Endothelial cell of umbilical vein (primary cell): Measurements from ENCODE around the gene MYOCD. TPM values are rescaled to one million over a fixed set of nuclear protein-coding genes. Genes with fewer than 3 reads are reported as not detected.

Experiments used
- BruUV-seq: library from RNA; stranded (reverse); fragments of 400-500 nt; replicated peaks from 2 replicates; lab custom pipeline; 2021; lab: Mats Ljungman, UMichigan
- CTCF ChIA-PET: fragments of 300-600, 350-600 bp; sonication (Branson Sonifier 250); formaldehyde crosslinking; loops from one replicate; lab custom pipeline; 2021; ENCODE audit warnings: antibody characterized with exemption, inconsistent platforms; lab: Charles Lee
- POLR2A ChIA-PET: fragments of 300-600, 350-600 bp; sonication (Branson Sonifier 250); formaldehyde crosslinking; loops from one replicate; lab custom pipeline; 2021; ENCODE audit warnings: antibody characterized with exemption, inconsistent platforms; lab: Charles Lee
- DNase-seq: peaks from one replicate; pipeline ENCODE4 v3.0.0-alpha.2; 2011; ENCODE audit warnings: low read depth, low spot score
- FAIRE-seq: peaks from 2 replicates; lab custom pipeline; 2011; peaks lifted over from hg19 to GRCh38; lab: Jason Lieb, UNC
- H2AFZ ChIP-seq: 2 replicates; pipeline ENCODE4 v1.6.0; 2012; ENCODE audit warnings: low read depth, low read length, control low read depth, inconsistent platforms
- H3K27ac ChIP-seq: 2 replicates; pipeline ENCODE4 v1.5.1; 2011; ENCODE audit warnings: low read depth, mild to moderate bottlenecking, control low read depth, low read length, moderate library complexity; ENCODE audit not compliant: insufficient read depth
- H3K27me3 ChIP-seq, 2 experiments: 2 replicates each; pipeline versions ENCODE4 v1.6.0 to v1.6.1; 2011; ENCODE audit warnings: low read length in 2 of 2, mixed read lengths in 1 of 2; ENCODE audit not compliant: control insufficient read depth in 2 of 2, insufficient read depth in 2 of 2
- H3K36me3 ChIP-seq, 2 experiments: 2 replicates in 1 of 2; 3 replicates in 1 of 2; pipeline ENCODE4 v1.5.1; 2011; ENCODE audit warnings: low read length in 2 of 2, mild to moderate bottlenecking in 1 of 2, moderate library complexity in 1 of 2; ENCODE audit not compliant: control insufficient read depth in 2 of 2, insufficient read depth in 2 of 2; ENCODE audit errors: extremely low read depth in 1 of 2
- H3K4me1 ChIP-seq: 3 replicates; pipeline ENCODE4 v1.5.1; 2011; ENCODE audit warnings: mild to moderate bottlenecking, low read length; ENCODE audit not compliant: control insufficient read depth, insufficient read depth; ENCODE audit errors: extremely low read depth
- H3K4me2 ChIP-seq: 2 replicates; pipeline ENCODE4 v1.6.1; 2011; ENCODE audit warnings: low read length, control low read depth, mixed read lengths; ENCODE audit not compliant: insufficient read depth
- H3K4me3 ChIP-seq, 3 experiments: fragments of 200-600 bp in 1 of 3; sonication (generic), shearing (Covaris generic) in 1 of 3; replicated peaks in 1 of 3; 2 replicates each; pipeline ENCODE4 v1.5.1; 2011 to 2016; ENCODE audit warnings: control low read depth in 3 of 3, low read length in 3 of 3, mild to moderate bottlenecking in 2 of 3, inconsistent platforms in 1 of 3, low read depth in 1 of 3, moderate library complexity in 1 of 3; ENCODE audit not compliant: insufficient read depth in 1 of 3
- H3K79me2 ChIP-seq: 2 replicates; pipeline ENCODE4 v1.6.0; 2012; ENCODE audit warnings: low read length, inconsistent platforms; ENCODE audit not compliant: control insufficient read depth, insufficient read depth
- H3K9ac ChIP-seq: replicated peaks from 2 replicates; pipeline ENCODE3; 2011; ENCODE audit warnings: low read length, control low read depth; ENCODE audit not compliant: insufficient read depth; ENCODE audit errors: extremely low read depth
- H3K9me1 ChIP-seq: replicated peaks from 3 replicates; pipeline ENCODE4 v1.6.0; 2011; ENCODE audit warnings: mild to moderate bottlenecking, low read length; ENCODE audit not compliant: control insufficient read depth, insufficient read depth; ENCODE audit errors: extremely low read depth
- H3K9me3 ChIP-seq: replicated peaks from 2 replicates; pipeline ENCODE4 v1.5.1; 2012; ENCODE audit warnings: low read length, inconsistent platforms; ENCODE audit not compliant: control insufficient read depth, insufficient read depth
- H4K20me1 ChIP-seq: replicated peaks from 2 replicates; pipeline ENCODE3; 2011; ENCODE audit warnings: mild to moderate bottlenecking, low read length; ENCODE audit not compliant: control insufficient read depth, insufficient read depth; ENCODE audit errors: extremely low read depth
- EZH2 ChIP-seq: IDR thresholded peaks from 2 replicates; pipeline ENCODE4 v1.6.1; 2012; ENCODE audit warnings: borderline replicate concordance, low read depth, mild to moderate bottlenecking, moderate library complexity, low read length, inconsistent platforms; ENCODE audit not compliant: severe bottlenecking
- FOS ChIP-seq: IDR thresholded peaks from 2 replicates; pipeline ENCODE4 v1.6.1; 2011; ENCODE audit warnings: mild to moderate bottlenecking, low read length, moderate library complexity, borderline replicate concordance; ENCODE audit not compliant: insufficient read depth
- GATA2 ChIP-seq: IDR thresholded peaks from 2 replicates; pipeline ENCODE4 v1.7.0; 2011; ENCODE audit warnings: low read depth, mild to moderate bottlenecking, moderate library complexity, mixed read lengths, low read length; ENCODE audit not compliant: insufficient read length, insufficient read depth
- JUN ChIP-seq: IDR thresholded peaks from 2 replicates; pipeline ENCODE4 v1.6.1; 2011; ENCODE audit warnings: borderline replicate concordance, low read depth; ENCODE audit not compliant: insufficient read length, insufficient read depth
- MYC ChIP-seq: IDR thresholded peaks from one replicate; pipeline ENCODE4 v1.6.1; 2011; ENCODE audit warnings: mild to moderate bottlenecking, low read depth, low read length
- POLR2A ChIP-seq: IDR thresholded peaks from 2 replicates; pipeline ENCODE4 v1.6.1; 2012; ENCODE audit warnings: low read depth, mild to moderate bottlenecking, control low read depth, low read length
- POLR2AphosphoS5 ChIP-seq: IDR thresholded peaks from 2 replicates; pipeline ENCODE4 v1.6.1; 2012; ENCODE audit warnings: low read depth, mild to moderate bottlenecking, control low read depth, low read length, moderate library complexity; ENCODE audit not compliant: insufficient read depth
- dilution Hi-C: fragments of 300-500 bp; cut with MboI; formaldehyde crosslinking; loops from one replicate; pipeline ENCODE4 v1.15.0; 2019; ENCODE audit warnings: low sequenced_read_pairs; ENCODE audit not compliant: extremely low pct_ligation_motif_present
- intact Hi-C: fragments of 100-400 bp; cut with micrococcal nuclease; formaldehyde crosslinking; loops from one replicate; pipeline ENCODE4 v1.10.0; 2022
- polyA plus RNA-seq, 4 experiments: library from polyadenylated mRNA; depleted of rRNA in 3 of 4; stranded (reverse) in 3 of 4; unstranded in 1 of 4; fragments of >200 nt; gene quantifications; 2 replicates each; pipeline versions ENCODE4 v1.2.1 to v1.2.3, GENCODE V29; 2011 to 2012; ENCODE audit warnings: missing spikeins in 1 of 4
- total RNA-seq: library from RNA; stranded (reverse); gene quantifications from 2 replicates; pipeline ENCODE4 v1.2.3, GENCODE V29; 2021
- TF ChIP-seq, protein P1 (sequence below): IDR thresholded peaks from 2 replicates; pipeline ENCODE4 v1.6.1; 2011; ENCODE audit not compliant: insufficient read depth, insufficient read length
- TF ChIP-seq, protein P2 (sequence below), 2 donors: IDR thresholded peaks; 1 replicate in 1 of 2; 2 replicates in 1 of 2; pipeline ENCODE4 v1.5.1; 2011; ENCODE audit warnings: low read length in 2 of 2, mild to moderate bottlenecking in 2 of 2, moderate library complexity in 2 of 2, control low read depth in 1 of 2, inconsistent platforms in 1 of 2, low read depth in 1 of 2; ENCODE audit not compliant: insufficient read depth in 1 of 2; ENCODE audit errors: extremely low read depth in 1 of 2

MYOCD gene
- total and polyA plus RNA-seq, 2 donors (not counting 3 experiments of a cell fraction or from before 2014, with no cell fraction given): not detected

GRCh38 chr17:12745486-12745885, 79.8 kb downstream of the MYOCD start:
- Histone ChIP-seq H3K36me3 (no peaks in the 10 kb centered on the region), H3K27me3 (no peaks in the 10 kb centered on the region), H4K20me1 (no peaks in the 10 kb centered on the region), H3K9me1 (no peaks in the 10 kb centered on the region), H3K9ac (no peak overlapping the region), H3K79me2 (no peaks in the 10 kb centered on the region), H3K27ac (no peak overlapping the region), H2AFZ (no peak overlapping the region), H3K4me3 (no peak overlapping the region), H3K4me2 (no peak overlapping the region), H3K4me1 (no peaks in the 10 kb centered on the region), H3K9me3 (no peaks in the 10 kb centered on the region)
- dilution Hi-C loops (no loop called here), intact Hi-C loops (no loop called here)
- ChIA-PET POLR2A (no interaction called here), CTCF (no interaction called here)
- no TSS peak for BruUV-seq
- FAIRE-seq (no peak), DNase-seq (no peak)
- TF ChIP-seq, protein P1, sequence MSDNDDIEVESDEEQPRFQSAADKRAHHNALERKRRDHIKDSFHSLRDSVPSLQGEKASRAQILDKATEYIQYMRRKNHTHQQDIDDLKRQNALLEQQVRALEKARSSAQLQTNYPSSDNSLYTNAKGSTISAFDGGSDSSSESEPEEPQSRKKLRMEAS: no peak
- TF ChIP-seq JUN (no peak), EZH2 (no peak), MYC (no peak), POLR2A (no peak), FOS (no peak), POLR2AphosphoS5 (no peak), GATA2 (no peak)
- TF ChIP-seq, protein P2, sequence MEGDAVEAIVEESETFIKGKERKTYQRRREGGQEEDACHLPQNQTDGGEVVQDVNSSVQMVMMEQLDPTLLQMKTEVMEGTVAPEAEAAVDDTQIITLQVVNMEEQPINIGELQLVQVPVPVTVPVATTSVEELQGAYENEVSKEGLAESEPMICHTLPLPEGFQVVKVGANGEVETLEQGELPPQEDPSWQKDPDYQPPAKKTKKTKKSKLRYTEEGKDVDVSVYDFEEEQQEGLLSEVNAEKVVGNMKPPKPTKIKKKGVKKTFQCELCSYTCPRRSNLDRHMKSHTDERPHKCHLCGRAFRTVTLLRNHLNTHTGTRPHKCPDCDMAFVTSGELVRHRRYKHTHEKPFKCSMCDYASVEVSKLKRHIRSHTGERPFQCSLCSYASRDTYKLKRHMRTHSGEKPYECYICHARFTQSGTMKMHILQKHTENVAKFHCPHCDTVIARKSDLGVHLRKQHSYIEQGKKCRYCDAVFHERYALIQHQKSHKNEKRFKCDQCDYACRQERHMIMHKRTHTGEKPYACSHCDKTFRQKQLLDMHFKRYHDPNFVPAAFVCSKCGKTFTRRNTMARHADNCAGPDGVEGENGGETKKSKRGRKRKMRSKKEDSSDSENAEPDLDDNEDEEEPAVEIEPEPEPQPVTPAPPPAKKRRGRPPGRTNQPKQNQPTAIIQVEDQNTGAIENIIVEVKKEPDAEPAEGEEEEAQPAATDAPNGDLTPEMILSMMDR (IDR thresholded peaks at IDR 0.05; ENCODE audit: extremely low read depth in 1 of 2, insufficient read depth in 1 of 2, low read depth in 1 of 2, low read length in 2 of 2): no peak
